A549 treated with AZD9567 at 1 μM for 4 hours (cell line): ENCODE results near the gene E4F1. TPM values are rescaled to one million over a fixed set of nuclear protein-coding genes. Genes with fewer than 3 reads are reported as not detected.

Experiments
- total RNA-seq: library from RNA; stranded (reverse); fragments of 200-300 nt; extraction: Qiagen RNA extraction; gene quantifications from 5 replicates; pipeline ENCODE4 v1.2.3, GENCODE V29; 2022; ENCODE audit not compliant: insufficient read depth

Gene E4F1, protein sequence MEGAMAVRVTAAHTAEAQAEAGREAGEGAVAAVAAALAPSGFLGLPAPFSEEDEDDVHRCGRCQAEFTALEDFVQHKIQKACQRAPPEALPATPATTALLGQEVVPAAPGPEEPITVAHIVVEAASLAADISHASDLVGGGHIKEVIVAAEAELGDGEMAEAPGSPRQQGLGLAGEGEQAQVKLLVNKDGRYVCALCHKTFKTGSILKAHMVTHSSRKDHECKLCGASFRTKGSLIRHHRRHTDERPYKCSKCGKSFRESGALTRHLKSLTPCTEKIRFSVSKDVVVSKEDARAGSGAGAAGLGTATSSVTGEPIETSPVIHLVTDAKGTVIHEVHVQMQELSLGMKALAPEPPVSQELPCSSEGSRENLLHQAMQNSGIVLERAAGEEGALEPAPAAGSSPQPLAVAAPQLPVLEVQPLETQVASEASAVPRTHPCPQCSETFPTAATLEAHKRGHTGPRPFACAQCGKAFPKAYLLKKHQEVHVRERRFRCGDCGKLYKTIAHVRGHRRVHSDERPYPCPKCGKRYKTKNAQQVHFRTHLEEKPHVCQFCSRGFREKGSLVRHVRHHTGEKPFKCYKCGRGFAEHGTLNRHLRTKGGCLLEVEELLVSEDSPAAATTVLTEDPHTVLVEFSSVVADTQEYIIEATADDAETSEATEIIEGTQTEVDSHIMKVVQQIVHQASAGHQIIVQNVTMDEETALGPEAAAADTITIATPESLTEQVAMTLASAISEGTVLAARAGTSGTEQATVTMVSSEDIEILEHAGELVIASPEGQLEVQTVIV
- 18.3 to 29.3 TPM (median 28.6 TPM) in 5 replicates for total RNA-seq

DNA sequence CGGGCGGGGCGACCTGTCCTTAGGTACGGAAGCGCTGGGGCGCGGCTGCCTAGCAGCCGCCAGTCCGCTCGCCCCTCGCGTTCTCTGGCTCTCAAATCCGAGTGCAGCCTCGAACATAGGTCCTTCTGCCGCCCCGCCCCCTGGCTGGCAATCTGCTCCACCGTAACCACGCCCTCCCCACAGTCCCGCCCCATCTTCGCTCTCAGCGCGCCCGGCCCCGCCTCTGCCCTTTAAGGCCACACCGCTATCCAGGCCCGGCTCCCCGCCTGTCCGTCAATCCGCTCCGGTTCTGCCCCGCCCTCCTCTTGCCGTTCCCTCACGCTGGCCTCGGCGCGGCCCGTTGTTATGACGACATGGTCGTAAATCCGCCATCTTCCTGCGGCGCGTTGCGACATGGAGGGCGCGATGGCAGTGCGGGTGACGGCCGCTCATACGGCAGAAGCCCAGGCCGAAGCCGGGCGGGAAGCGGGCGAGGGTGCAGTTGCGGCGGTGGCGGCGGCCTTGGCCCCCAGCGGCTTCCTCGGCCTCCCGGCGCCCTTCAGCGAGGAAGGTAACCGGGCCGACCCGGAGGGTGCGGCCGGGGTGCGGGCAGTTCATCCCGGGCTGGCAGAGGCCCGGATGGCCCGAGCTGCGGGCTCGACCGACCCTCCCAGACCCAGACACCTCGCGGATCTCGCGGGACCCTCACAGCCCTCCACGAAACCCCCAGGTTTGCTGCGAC, at the start of gene E4F1:
TSS of gene E4F1 (plus strand) at position 371 of the 721 bp plus-strand sequence. CDS start at position 394, 23 bp downstream.

DNA sequence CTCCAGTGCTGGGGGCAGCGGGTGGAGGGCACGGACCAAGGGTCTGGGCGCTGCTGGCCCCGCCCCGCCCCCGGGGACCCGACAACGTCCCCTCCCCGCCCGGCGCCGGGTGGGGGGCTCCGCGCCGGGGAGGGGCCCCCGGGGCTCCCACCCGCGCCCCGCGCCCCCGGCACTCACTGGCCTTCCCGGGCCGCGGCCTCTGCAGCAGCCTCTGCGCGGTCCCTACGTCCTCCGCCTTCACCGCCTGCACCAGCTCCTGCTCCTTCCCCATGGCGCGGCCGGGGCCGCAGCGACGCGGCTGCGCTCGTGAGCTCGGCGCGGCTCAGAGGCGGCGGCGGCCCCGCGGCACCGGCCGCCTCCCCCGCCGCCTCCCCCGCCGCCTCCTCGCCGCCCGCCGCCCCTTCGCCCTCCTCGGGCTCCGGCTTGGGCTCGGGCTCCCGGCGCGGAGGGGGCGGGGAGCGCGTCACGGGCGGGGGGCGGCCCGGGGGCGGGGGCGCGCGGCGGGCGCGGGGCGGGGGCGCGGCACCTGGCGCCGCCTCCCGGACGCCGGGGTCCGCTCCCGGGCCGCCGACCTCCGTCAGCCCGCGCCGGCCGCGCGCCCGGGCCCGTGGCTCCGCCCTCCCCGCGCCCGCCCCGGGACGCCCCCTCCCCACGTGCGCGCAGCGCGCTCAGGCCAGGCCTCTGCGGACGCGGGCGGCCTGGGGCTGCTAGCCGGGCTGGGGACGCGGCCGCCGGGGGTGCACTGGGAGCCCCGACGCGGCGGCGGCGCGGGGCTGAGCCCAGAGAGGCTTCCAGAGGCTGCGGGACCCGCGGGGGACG, 27.0 kb upstream of the E4F1 start, which contains the start of gene CASKIN1:
TSS of gene CASKIN1 (minus strand) at position 444 of the 819 bp plus-strand sequence. CDS start at position 271, 173 bp downstream.

DNA sequence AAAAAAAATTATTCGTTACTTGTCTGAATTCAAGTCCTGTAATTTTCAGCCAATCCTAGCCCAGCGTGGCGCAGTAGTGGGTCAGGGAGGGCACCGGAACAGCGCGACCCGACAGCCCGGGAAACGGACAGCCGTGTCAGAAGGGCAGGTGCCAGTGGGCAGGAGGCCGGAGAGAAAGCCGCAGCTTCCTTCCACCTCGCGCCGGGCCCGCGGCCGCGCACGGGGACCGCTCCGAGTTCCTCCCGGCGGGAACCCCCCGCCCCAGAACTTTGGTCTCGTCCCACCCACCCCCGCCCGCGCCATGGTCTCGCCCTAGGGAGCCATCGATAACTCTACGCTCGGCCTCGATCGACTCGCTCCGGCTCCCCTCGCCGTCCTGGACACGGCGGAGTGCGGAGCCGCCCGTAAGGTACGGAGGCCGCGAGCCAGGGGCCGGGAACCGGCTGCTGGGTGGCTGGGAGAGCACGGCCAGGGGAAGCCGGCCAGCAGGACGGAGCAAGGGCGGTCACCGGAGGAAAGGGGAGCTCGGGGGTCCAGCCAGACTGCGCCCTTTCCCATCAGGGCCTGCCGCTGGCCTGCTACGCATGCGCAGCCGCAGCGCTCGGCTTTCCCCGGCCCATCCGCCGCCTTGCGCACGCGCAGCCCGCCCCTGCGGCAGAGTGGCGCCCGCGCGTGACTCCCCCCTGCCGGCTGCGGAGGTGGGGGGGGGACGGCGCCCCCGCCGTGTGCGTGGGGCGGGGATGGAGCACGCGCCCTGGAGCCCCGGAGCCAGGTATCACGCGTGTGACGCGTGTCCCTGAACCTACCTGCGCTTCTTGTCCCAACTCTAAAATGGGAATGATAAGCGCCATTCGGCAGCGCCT, 18.1 kb upstream of the E4F1 start, which contains the start of gene MLST8:
TSS of gene MLST8 (plus strand) at position 351 of the 863 bp plus-strand sequence. CDS start 632 bp downstream, outside the sequence.

DNA sequence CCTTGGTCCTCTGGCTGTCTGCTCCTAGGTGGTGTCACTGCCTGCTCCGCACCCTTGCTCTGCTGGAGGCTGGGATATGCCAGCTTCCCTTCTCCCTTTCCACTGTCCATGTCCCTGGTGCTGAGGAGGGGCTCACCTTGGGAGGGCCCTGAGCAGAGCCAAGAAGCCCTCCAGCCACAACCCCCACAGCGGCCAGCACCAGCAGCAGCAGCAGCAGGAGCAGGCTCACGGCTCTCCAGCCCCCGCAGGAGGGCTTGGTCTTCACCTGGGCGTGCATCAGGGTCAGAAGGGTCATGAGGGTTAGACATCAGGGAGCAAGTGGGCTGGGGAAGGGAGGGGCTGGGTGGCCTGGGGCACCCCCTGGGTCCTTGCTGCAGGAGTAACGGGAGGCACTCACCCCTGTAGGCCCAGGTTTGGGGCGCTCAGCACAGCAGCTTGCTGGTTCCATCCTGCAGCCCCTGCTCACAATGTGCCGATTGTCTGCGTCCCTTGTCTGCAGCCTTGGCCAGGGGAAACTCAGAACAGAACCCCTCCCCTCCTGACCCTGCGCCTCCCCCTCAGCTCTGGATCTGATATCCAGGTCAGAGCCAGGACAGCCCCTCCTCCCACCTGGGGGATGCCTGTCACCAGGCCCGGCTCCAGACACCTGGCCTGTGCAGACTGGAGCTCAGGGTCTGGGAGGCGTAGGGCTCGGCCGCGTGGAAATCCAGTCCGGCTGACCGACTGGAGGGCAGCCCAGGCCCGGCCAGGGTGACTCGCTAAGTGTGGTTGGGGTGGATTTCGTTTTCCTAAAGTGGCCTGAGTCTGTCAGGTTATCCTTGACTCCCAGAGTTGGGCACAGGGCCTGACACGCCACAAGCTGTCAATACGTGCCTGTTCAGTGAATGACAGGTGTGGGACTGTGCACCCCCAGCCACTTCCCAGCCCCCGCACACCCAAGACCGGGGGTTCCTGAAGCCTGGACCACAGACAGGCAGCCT, 12.7 kb upstream of the E4F1 start, which contains the start of gene BRICD5:
TSS of gene BRICD5 (minus strand) at position 478 of the 980 bp plus-strand sequence. CDS start at position 448, 30 bp downstream.

DNA sequence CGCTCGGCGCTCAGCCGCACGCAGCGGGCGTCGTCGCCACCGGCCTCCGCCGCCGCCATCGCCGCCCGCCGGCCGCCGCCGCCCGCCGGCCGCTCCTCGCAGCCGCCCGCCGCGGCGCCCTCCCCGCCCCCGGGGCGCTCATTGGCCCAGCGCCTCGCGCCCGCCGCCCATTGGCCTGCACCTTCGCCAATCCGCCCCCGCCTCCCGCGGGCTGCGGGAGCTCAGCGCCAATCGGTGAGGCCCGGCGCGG, 8.7 kb upstream of the E4F1 start, which contains the start of gene PGP:
TSS of gene PGP (minus strand) at position 122 of the 250 bp plus-strand sequence. CDS start at position 59, 63 bp downstream.

DNA sequence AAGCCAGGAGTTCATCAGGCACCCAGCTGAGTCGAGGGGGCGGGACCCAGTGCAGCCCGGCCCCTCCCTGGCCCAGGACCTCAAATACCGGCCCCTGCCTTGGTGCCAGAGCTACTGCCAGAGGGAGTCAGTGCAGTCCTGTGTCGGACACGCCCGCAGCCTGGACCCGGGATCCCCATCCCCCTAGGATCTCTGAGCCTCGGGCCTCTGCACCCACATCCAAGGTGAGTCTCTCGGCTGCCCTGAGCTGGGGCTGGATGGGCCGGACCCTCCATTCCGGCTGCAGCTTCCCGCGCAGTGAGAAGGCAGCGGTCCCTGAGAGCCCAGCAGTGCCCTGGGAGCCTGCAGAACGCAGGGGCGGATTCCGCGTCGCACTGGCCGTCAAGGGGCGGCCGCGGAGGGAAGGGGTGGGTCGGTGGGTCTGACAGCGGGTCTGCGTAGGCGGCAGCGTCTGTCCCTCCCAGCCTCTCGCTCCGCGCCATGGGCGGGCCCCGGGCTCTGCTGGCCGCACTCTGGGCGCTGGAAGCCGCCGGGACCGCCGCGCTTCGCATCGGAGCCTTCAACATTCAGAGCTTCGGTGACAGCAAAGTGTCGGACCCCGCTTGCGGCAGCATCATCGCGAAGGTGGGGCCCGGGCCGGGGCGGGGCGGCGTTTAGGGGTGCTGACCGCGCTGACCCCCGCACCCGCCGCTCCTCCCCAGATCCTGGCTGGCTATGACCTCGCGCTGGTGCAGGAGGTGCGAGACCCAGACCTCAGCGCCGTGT, 13.1 kb downstream of the E4F1 start, which contains the start of gene DNASE1L2:
TSS of gene DNASE1L2 (plus strand) at position 108 of the 765 bp plus-strand sequence. CDS start at position 481, 373 bp downstream.

DNA sequence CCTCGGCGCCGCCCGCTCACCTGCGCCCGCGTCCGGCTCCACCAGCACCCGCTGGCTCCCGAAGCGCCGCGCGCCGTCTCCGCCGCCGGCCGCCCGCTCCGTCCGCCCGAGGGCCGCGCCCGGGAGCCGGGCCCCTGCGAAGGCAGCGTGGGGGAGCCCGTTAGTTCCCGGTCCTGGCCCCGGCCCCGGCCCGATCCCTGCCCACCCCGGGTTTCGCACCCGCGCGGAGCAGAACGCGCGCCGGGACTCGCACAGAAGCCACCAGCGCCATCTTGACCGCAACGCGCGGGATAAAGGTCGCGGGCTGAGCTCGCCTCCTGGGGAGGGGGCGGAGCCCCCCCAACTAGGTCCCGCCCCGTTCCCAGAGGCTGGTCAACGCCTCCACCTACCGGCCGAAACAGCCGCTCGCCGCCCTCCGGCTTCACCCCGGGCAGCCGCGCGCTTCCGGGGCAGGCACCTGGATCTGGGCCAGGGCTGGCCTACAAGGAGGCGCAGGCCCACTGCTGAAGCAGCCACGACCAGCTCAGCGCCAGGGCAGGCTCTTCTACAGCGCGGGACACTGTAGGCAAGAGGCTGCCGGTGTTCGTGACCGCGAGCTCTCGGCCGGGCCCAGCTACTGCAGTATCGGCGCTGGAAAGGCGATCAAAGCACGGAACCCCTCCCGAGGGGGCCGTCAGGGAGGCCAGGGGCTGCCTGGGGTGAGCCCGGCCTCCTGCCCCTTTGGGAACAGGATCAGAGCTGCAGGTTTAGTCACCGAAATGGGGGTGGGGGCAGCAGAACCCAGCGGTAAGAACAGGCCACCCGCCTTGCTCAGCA, 28.1 kb downstream of the E4F1 start, which contains the start of gene ECI1:
TSS of gene ECI1 (minus strand) at position 292 of the 816 bp plus-strand sequence. CDS start at position 271, 21 bp downstream.

DNA sequence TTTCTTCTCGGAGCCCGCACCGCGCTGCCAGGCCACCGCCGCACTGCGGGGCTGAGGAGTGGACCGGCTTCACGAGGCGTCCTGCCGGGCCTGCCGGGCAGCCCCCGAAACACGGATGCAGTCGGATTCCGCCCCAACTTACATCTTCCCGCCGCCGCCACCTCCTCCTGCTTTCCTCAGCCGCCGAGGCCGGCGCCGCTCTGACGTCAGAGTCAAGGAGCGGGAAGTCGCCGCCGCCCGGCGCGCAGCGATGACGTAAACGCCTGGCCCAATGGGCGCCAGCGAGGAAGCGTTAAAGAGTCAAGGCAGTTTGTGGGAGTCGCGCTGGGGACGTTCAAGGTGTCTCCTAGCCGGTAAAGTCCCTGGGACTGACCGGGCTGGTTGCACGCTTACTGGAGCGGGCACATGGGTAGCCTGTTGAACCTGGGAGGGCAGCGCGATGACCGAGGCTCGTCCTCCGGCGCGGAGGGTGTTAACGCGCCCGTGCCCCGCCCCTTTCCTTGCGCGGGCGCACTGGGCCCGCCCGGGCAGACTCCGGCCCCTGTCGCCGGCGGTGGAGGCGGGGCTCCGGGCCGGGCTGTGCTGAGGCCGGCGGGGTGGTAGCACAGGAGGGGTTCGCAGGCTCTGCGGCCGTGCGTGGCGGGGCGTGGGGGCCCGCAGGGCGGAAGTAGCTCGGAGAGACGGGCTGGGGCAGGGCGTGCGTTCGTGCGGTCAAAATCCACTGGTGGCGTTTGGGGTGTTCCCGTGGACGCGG, 44.7 kb downstream of the E4F1 start, which contains the start of gene RNPS1:
TSS of gene RNPS1 (minus strand) at position 214 of the 754 bp plus-strand sequence. CDS start 3,483 bp downstream, outside the sequence.

Other genes with a start within 250 kb of the E4F1 start
- gene NOXO1, start 242.1 kb upstream of the E4F1 start, total RNA-seq, result 0.22 to 4.7 TPM (median 0.30 TPM) in 5 replicates
- gene GFER, start 239.4 kb upstream of the E4F1 start, total RNA-seq, result 23.1 to 43.3 TPM (median 40.1 TPM) in 5 replicates
- 3.9 to 8.9 TPM (median 7.8 TPM) in 5 replicates for gene SYNGR3, start 233.6 kb upstream of the E4F1 start, total RNA-seq
- gene ZNF598, start 213.8 kb upstream of the E4F1 start, total RNA-seq, result 51.5 to 66.8 TPM (median 63.1 TPM) in 5 replicates
- 0.59 to 1.9 TPM (median 1.3 TPM) in 4 of 5 replicates, not detected in the other for gene NPW, start 203.8 kb upstream of the E4F1 start, total RNA-seq
- 40.0 to 57.0 TPM (median 55.2 TPM) in 5 replicates for gene NHERF2, start 196.7 kb upstream of the E4F1 start, total RNA-seq
- 24.3 to 47.2 TPM (median 44.1 TPM) in 5 replicates for gene NTHL1, start 175.8 kb upstream of the E4F1 start, total RNA-seq
- 39.4 to 48.8 TPM (median 41.7 TPM) in 5 replicates for gene TSC2, start 175.6 kb upstream of the E4F1 start, total RNA-seq
- gene PKD1, start 87.7 kb upstream of the E4F1 start, total RNA-seq, result 20.8 to 62.8 TPM (median 57.0 TPM) in 5 replicates
- gene RAB26, start 75.0 kb upstream of the E4F1 start, total RNA-seq, result 3.1 to 11.1 TPM (median 3.8 TPM) in 5 replicates
- 40.5 to 58.1 TPM (median 52.2 TPM) in 5 replicates for gene TRAF7, start 67.8 kb upstream of the E4F1 start, total RNA-seq
- 0.51 to 1.3 TPM (median 1.0 TPM) in 5 replicates for gene CASKIN1, start 27.0 kb upstream of the E4F1 start, total RNA-seq
- gene MLST8, start 18.1 kb upstream of the E4F1 start, total RNA-seq, result 37.8 to 54.5 TPM (median 49.8 TPM) in 5 replicates
- gene BRICD5, start 12.7 kb upstream of the E4F1 start, total RNA-seq, result 5.1 to 6.7 TPM (median 5.5 TPM) in 5 replicates
- 19.4 to 35.2 TPM (median 33.3 TPM) in 5 replicates for gene PGP, start 8.8 kb upstream of the E4F1 start, total RNA-seq
- 1.5 to 1.8 TPM (median 1.7 TPM) in 4 of 5 replicates, not detected in the other for gene DNASE1L2, start 12.9 kb downstream of the E4F1 start, total RNA-seq
- 57.1 to 95.2 TPM (median 91.7 TPM) in 5 replicates for gene ECI1, start 28.0 kb downstream of the E4F1 start, total RNA-seq
- gene RNPS1, start 44.5 kb downstream of the E4F1 start, total RNA-seq, result 262 to 276 TPM (median 270 TPM) in 5 replicates
- gene ABCA3, start 117.1 kb downstream of the E4F1 start, total RNA-seq, result 16.8 to 22.0 TPM (median 20.5 TPM) in 5 replicates
- 22.9 to 25.3 TPM (median 24.4 TPM) in 5 replicates for gene CCNF, start 205.9 kb downstream of the E4F1 start, total RNA-seq
- gene TEDC2, start 236.5 kb downstream of the E4F1 start, total RNA-seq, result 16.9 to 23.5 TPM (median 22.4 TPM) in 5 replicates
- 0.03 to 0.06 TPM (median 0.05 TPM) in 4 of 5 replicates, not detected in the other for gene NTN3, start 247.7 kb downstream of the E4F1 start, total RNA-seq